ENCODE measurements around the gene CPLANE2. TPM values are rescaled to one million over a fixed set of nuclear protein-coding genes. Genes with fewer than 3 reads are reported as not detected.
A peak's percentile ranks its signal among the peaks of the same experiment; 100 is the strongest.

Gene CPLANE2
- total RNA-seq, 1 experiment from 2014 or later: 5.0 TPM

DNA sequence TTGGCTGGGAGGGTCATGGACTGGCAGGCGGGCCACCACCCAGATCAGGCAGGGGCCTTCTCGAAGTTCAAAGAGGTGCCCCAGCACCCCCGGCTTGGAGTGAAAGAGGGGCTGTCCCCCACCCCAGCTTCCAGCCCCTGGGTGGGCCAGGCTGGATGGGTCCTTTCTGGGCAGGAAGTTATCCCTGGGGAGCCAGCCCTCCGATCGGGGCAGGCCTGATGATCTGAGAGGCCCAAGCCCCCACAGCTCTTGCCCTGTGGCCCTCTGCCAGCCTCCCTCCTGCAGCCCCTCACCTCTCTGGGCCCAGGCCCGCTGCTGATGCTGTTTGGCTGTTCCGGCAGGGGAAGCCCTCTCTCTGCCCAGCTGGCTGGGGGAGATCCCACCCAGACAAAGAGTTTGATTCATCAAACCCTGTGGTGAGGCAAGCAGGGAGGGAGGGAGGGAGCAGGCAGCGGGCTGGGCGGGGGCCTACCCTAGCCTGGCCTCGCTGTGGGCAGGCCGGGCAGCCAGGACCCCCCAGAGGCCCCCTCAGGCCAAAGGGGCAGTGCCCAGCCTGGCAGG lies 27.1 kb downstream of the CPLANE2 start:
- TF ChIP-seq JAZF1 (CRISPR knock-in tag; IDR thresholded peaks at IDR 0.05): no peak
- TF ChIP-seq, protein P1, sequence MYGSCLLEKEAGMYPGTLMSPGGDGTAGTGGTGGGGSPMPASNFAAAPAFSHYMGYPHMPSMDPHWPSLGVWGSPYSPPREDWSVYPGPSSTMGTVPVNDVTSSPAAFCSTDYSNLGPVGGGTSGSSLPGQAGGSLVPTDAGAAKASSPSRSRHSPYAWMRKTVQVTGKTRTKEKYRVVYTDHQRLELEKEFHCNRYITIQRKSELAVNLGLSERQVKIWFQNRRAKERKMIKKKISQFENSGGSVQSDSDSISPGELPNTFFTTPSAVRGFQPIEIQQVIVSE (CRISPR knock-in tag; IDR thresholded peaks at IDR 0.05; ENCODE audit: borderline replicate concordance): no peak
- no peak for TF ChIP-seq OVOL2 (CRISPR knock-in tag; IDR thresholded peaks at IDR 0.05; ENCODE audit: borderline replicate concordance)
- TF ChIP-seq ZBTB43 (CRISPR knock-in tag; IDR thresholded peaks at IDR 0.05): no peak
- TF ChIP-seq, protein P2, sequence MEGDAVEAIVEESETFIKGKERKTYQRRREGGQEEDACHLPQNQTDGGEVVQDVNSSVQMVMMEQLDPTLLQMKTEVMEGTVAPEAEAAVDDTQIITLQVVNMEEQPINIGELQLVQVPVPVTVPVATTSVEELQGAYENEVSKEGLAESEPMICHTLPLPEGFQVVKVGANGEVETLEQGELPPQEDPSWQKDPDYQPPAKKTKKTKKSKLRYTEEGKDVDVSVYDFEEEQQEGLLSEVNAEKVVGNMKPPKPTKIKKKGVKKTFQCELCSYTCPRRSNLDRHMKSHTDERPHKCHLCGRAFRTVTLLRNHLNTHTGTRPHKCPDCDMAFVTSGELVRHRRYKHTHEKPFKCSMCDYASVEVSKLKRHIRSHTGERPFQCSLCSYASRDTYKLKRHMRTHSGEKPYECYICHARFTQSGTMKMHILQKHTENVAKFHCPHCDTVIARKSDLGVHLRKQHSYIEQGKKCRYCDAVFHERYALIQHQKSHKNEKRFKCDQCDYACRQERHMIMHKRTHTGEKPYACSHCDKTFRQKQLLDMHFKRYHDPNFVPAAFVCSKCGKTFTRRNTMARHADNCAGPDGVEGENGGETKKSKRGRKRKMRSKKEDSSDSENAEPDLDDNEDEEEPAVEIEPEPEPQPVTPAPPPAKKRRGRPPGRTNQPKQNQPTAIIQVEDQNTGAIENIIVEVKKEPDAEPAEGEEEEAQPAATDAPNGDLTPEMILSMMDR (IDR thresholded peaks at IDR 0.05): no peak
- TF ChIP-seq, protein P3, sequence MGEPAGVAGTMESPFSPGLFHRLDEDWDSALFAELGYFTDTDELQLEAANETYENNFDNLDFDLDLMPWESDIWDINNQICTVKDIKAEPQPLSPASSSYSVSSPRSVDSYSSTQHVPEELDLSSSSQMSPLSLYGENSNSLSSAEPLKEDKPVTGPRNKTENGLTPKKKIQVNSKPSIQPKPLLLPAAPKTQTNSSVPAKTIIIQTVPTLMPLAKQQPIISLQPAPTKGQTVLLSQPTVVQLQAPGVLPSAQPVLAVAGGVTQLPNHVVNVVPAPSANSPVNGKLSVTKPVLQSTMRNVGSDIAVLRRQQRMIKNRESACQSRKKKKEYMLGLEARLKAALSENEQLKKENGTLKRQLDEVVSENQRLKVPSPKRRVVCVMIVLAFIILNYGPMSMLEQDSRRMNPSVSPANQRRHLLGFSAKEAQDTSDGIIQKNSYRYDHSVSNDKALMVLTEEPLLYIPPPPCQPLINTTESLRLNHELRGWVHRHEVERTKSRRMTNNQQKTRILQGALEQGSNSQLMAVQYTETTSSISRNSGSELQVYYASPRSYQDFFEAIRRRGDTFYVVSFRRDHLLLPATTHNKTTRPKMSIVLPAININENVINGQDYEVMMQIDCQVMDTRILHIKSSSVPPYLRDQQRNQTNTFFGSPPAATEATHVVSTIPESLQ (CRISPR knock-in tag; IDR thresholded peaks at IDR 0.05): no peak
- no peak for TF ChIP-seq FOXK1 (CRISPR knock-in tag; IDR thresholded peaks at IDR 0.05)
- no peak for TF ChIP-seq ZMAT4 (CRISPR knock-in tag; IDR thresholded peaks at IDR 0.05)
- TF ChIP-seq, protein P4, sequence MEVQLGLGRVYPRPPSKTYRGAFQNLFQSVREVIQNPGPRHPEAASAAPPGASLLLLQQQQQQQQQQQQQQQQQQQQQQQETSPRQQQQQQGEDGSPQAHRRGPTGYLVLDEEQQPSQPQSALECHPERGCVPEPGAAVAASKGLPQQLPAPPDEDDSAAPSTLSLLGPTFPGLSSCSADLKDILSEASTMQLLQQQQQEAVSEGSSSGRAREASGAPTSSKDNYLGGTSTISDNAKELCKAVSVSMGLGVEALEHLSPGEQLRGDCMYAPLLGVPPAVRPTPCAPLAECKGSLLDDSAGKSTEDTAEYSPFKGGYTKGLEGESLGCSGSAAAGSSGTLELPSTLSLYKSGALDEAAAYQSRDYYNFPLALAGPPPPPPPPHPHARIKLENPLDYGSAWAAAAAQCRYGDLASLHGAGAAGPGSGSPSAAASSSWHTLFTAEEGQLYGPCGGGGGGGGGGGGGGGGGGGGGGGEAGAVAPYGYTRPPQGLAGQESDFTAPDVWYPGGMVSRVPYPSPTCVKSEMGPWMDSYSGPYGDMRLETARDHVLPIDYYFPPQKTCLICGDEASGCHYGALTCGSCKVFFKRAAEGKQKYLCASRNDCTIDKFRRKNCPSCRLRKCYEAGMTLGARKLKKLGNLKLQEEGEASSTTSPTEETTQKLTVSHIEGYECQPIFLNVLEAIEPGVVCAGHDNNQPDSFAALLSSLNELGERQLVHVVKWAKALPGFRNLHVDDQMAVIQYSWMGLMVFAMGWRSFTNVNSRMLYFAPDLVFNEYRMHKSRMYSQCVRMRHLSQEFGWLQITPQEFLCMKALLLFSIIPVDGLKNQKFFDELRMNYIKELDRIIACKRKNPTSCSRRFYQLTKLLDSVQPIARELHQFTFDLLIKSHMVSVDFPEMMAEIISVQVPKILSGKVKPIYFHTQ (CRISPR knock-in tag; IDR thresholded peaks at IDR 0.05): no peak
- no peak for TF ChIP-seq ELF4 (CRISPR knock-in tag; IDR thresholded peaks at IDR 0.05; ENCODE audit: low read depth)
- TF ChIP-seq ZNF317 (CRISPR knock-in tag; IDR thresholded peaks at IDR 0.05; ENCODE audit: borderline replicate concordance, low read depth): no peak
- no peak for TF ChIP-seq ZNF423 (CRISPR knock-in tag; IDR thresholded peaks at IDR 0.05)
- no peak for TF ChIP-seq GABPB1 (CRISPR knock-in tag; IDR thresholded peaks at IDR 0.05)
- TF ChIP-seq, protein P5, sequence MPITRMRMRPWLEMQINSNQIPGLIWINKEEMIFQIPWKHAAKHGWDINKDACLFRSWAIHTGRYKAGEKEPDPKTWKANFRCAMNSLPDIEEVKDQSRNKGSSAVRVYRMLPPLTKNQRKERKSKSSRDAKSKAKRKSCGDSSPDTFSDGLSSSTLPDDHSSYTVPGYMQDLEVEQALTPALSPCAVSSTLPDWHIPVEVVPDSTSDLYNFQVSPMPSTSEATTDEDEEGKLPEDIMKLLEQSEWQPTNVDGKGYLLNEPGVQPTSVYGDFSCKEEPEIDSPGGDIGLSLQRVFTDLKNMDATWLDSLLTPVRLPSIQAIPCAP (CRISPR knock-in tag; IDR thresholded peaks at IDR 0.05): no peak
- Mint-ChIP-seq H3K4me1 (peaks cover 47% of the 10 kb centered on the region), H3K4me3 (peak overlapping the region; percentile 76)

More for the DNA sequence above, 27.1 kb downstream of the CPLANE2 start:
- CTCF ChIA-PET: interaction anchor here (0.6 to 2.2 kb wide), 2 partner anchors 131 to 137 kb away, joined by 4 to 9 read pairs; partner anchors contain the start of gene FAM131C
- peaks cover 1% of the 10 kb centered on the region; the same call in 1 of the 2 replicates for H3K36me3 Mint-ChIP-seq
- DNase-seq (ENCODE audit: low spot score) (no peak), ATAC-seq (no peak)
- POLR2A ChIA-PET: no interaction called here
- H3K9me3 Mint-ChIP-seq: no peaks in the 10 kb centered on the region
- no peaks in the 10 kb centered on the region for H3K27me3 Mint-ChIP-seq (ENCODE audit: low read depth)
- peak overlapping the region; percentile 14 for H3K27ac Mint-ChIP-seq

Measured in WTC11 (cell line).